ENCODE measurements around the gene SEC24D. TPM values are rescaled to one million over a fixed set of nuclear protein-coding genes. Genes with fewer than 3 reads are reported as not detected.
A peak's percentile ranks its signal among the peaks of the same experiment; 100 is the strongest.

The SEC24D gene
- total and polyA plus RNA-seq, 9 of the 15 experiments (the other 6 are each of a cell fraction or from before 2014, with no cell fraction given) = 7.1 to 22.5 (median 11.3) TPM

- 0 out of 2 replicates have a peak, but pooled peaks have one; percentile 32 for TF ChIP-seq THRB (CRISPR knock-in tag; conservative IDR thresholded peaks at IDR 0.05)
- peak; percentile 32 to 36; a peak in 2 of 4 replicates for TF ChIP-seq KDM1A (IDR thresholded peaks at IDR 0.05)
- 0 out of 2 replicates have a peak, but pooled peaks have one; percentile 67 for TF ChIP-seq ZBTB43 (CRISPR knock-in tag; IDR thresholded peaks at IDR 0.05)
- TF ChIP-seq ZNF224 (CRISPR knock-in tag; IDR thresholded peaks at IDR 0.05) = no peak
- TF ChIP-seq MEF2A (IDR thresholded peaks at IDR 0.05; ENCODE audit: control insufficient read depth, low read depth, low read length) = no peak
- TF ChIP-seq ZEB2 (IDR thresholded peaks at IDR 0.05) = peak; percentile 39; the same call in 1 of the 2 replicates
- TF ChIP-seq ZBTB26 (CRISPR knock-in tag; IDR thresholded peaks at IDR 0.05) = 0 out of 2 replicates have a peak, but pooled peaks have one; percentile 15
- TF ChIP-seq TOE1 (IDR thresholded peaks at IDR 0.05; ENCODE audit: borderline replicate concordance) = peak; percentile 58
- TF ChIP-seq TOE1 (CRISPR knock-in tag; IDR thresholded peaks at IDR 0.05; ENCODE audit: borderline replicate concordance, low read depth) = 0 out of 2 replicates have a peak, but pooled peaks have one; percentile 65
- TF ChIP-seq MNT (conservative IDR thresholded peaks at IDR 0.05) = peak; percentile 85 to 92
Measured at GRCh38 chr4:118836301-118837120, 585 bp upstream of the SEC24D start (continued).
